ENCODE results near the gene GPN1. TPM values are rescaled to one million over a fixed set of nuclear protein-coding genes. Genes with fewer than 3 reads are reported as not detected.
"Not testable (repeated sequence)": the region's sequence is repeated elsewhere in the genome, so short reads cannot be mapped to it uniquely, and the experiment has no call there.

The GPN1 gene
- total RNA-seq, 1 donor from 2014 or later, result 37.5 TPM

- Mint-ChIP-seq H3K36me3 (ENCODE audit: unreplicated experiment) (no peaks in the 10 kb centered on the region), H3K27me3 (ENCODE audit: unreplicated experiment) (peaks cover 2% of the 10 kb centered on the region), H3K27ac (ENCODE audit: unreplicated experiment) (peak overlapping the region; percentile 56), H3K9me3 (ENCODE audit: unreplicated experiment) (no peaks in the 10 kb centered on the region), H3K4me1 (ENCODE audit: low read depth, unreplicated experiment) (peaks cover 7% of the 10 kb centered on the region), H3K4me3 (ENCODE audit: unreplicated experiment) (no peak overlapping the region)
- TF ChIP-seq CTCF (IDR thresholded peaks at IDR 0.05; ENCODE audit: partially characterized antibody, unreplicated experiment), result no peak
- DNase-seq, result no peak
Observed at GRCh38 chr2:27627963-27628766, 685 bp upstream of the GPN1 start.

GRCh38 chr2:27630257-27630656 lies 1.4 kb downstream of the GPN1 start:
- not testable (repeated sequence) for H3K4me1 Mint-ChIP-seq (ENCODE audit: low read depth, unreplicated experiment); H3K36me3 Mint-ChIP-seq (ENCODE audit: unreplicated experiment); H3K9me3 Mint-ChIP-seq (ENCODE audit: unreplicated experiment); DNase-seq; H3K4me3 Mint-ChIP-seq (ENCODE audit: unreplicated experiment); H3K27me3 Mint-ChIP-seq (ENCODE audit: unreplicated experiment); H3K27ac Mint-ChIP-seq (ENCODE audit: unreplicated experiment)

- Mint-ChIP-seq H3K36me3 (ENCODE audit: unreplicated experiment) (no peaks in the 10 kb centered on the region), H3K27ac (ENCODE audit: unreplicated experiment) (no peak overlapping the region), H3K4me1 (ENCODE audit: low read depth, unreplicated experiment) (peaks cover 3% of the 10 kb centered on the region), H3K4me3 (ENCODE audit: unreplicated experiment) (no peak overlapping the region), H3K9me3 (ENCODE audit: unreplicated experiment) (no peaks in the 10 kb centered on the region), H3K27me3 (ENCODE audit: unreplicated experiment) (no peaks in the 10 kb centered on the region)
- TF ChIP-seq CTCF (IDR thresholded peaks at IDR 0.05; ENCODE audit: partially characterized antibody, unreplicated experiment), result no peak
- no peak for DNase-seq
Observed at GRCh38 chr2:27634291-27634690, 5.4 kb downstream of the GPN1 start.

- H3K27me3 Mint-ChIP-seq (ENCODE audit: unreplicated experiment), result no peaks in the 10 kb centered on the region
Observed at GRCh38 chr2:27636766-27637165, 7.9 kb downstream of the GPN1 start.

GRCh38 chr2:27638037-27638637 lies 9.3 kb downstream of the GPN1 start:
- no peak for TF ChIP-seq CTCF (IDR thresholded peaks at IDR 0.05; ENCODE audit: partially characterized antibody, unreplicated experiment)
- no peaks in the 10 kb centered on the region for H3K36me3 Mint-ChIP-seq (ENCODE audit: unreplicated experiment)

More at GRCh38 chr2:27636766-27637165, 7.9 kb downstream of the GPN1 start:
- H3K4me1 Mint-ChIP-seq (ENCODE audit: low read depth, unreplicated experiment), result no peaks in the 10 kb centered on the region
- H3K9me3 Mint-ChIP-seq (ENCODE audit: unreplicated experiment), result no peaks in the 10 kb centered on the region
- no peak for TF ChIP-seq CTCF (IDR thresholded peaks at IDR 0.05; ENCODE audit: partially characterized antibody, unreplicated experiment)
- no peak for DNase-seq
- H3K36me3 Mint-ChIP-seq (ENCODE audit: unreplicated experiment), result no peaks in the 10 kb centered on the region
- H3K27ac Mint-ChIP-seq (ENCODE audit: unreplicated experiment), result no peak overlapping the region
- H3K4me3 Mint-ChIP-seq (ENCODE audit: unreplicated experiment), result no peak overlapping the region

More at GRCh38 chr2:27638037-27638637, 9.3 kb downstream of the GPN1 start:
- H3K4me3 Mint-ChIP-seq (ENCODE audit: unreplicated experiment), result no peak overlapping the region
- no peaks in the 10 kb centered on the region for H3K27me3 Mint-ChIP-seq (ENCODE audit: unreplicated experiment)
- no peaks in the 10 kb centered on the region for H3K4me1 Mint-ChIP-seq (ENCODE audit: low read depth, unreplicated experiment)
- H3K27ac Mint-ChIP-seq (ENCODE audit: unreplicated experiment), result no peak overlapping the region
- DNase-seq, result no peak
- no peaks in the 10 kb centered on the region for H3K9me3 Mint-ChIP-seq (ENCODE audit: unreplicated experiment)

All from glutamatergic neuron (in vitro differentiated cells).